HG03469 (cell line): ENCODE data around the gene MELTF.

ENCODE experiments used
- ATAC-seq: cut with Tn5 transposase; IDR thresholded peaks from one replicate; pipeline ENCODE4 v1.9.1; 2021; ENCODE audit warnings: mild to moderate bottlenecking, moderate library complexity, moderate number of reproducible peaks; ENCODE audit not compliant: unreplicated experiment

MELTF gene

GRCh38 chr3:196969134-196969659 lies 60.4 kb downstream of the MELTF start:
- no peak for ATAC-seq

GRCh38 chr3:196968233-196969133 lies 61.1 kb downstream of the MELTF start, which contains the start of gene PIGZ:
TSS of gene PIGZ (minus strand) at chr3:196968833. CDS start at chr3:196952031, 16,802 bp downstream.
- no peak for ATAC-seq

GRCh38 chr3:196967412-196968232 lies 62.0 kb downstream of the MELTF start:
- no peak for ATAC-seq

GRCh38 chr3:196966526-196967401 lies 62.9 kb downstream of the MELTF start:
- no peak for ATAC-seq

- ATAC-seq = no peak
Measured at GRCh38 chr3:196965804-196966173, 63.8 kb downstream of the MELTF start.

- no peak for ATAC-seq
Measured at GRCh38 chr3:196965112-196965803, 64.4 kb downstream of the MELTF start.

- no peak for ATAC-seq
Measured at GRCh38 chr3:196963631-196963953, 66.0 kb downstream of the MELTF start.

GRCh38 chr3:196962930-196963630 lies 66.5 kb downstream of the MELTF start:
- ATAC-seq = no peak

- ATAC-seq = no peak
Measured at GRCh38 chr3:196962108-196962929, 67.3 kb downstream of the MELTF start.

- no peak for ATAC-seq
Measured at GRCh38 chr3:196954832-196955231, 74.8 kb downstream of the MELTF start.
